ENCODE results near the gene ZNF107. TPM values are rescaled to one million over a fixed set of nuclear protein-coding genes. Genes with fewer than 3 reads are reported as not detected.
"Not testable (repeated sequence)": the region's sequence is repeated elsewhere in the genome, so short reads cannot be mapped to it uniquely, and the experiment has no call there.

The ZNF107 gene
- total and polyA plus RNA-seq, 3 donors from 2014 or later: 2.4 to 9.4 (median 5.6) TPM

DNA sequence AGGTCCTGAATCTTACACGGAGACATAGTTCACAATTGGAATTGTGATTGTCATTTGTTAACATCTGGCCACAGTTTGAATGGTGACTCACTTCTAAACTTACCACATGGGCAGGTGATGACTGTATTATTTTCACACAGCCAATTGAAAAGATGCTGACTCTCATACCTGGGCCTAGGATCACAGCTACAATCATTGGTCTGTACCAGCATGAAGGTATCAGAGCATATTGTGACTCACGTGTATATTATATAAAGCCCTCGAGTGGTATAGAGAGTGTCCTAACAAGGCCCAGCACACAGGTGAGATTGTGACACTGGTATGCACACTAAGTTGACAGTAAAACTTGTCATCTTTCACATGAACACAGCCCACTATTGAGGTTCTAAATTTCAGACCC, 9.4 kb upstream of the ZNF107 start:
- no peak overlapping the region for H3K27ac ChIP-seq
- H3K4me3 ChIP-seq: no peak overlapping the region
- TF ChIP-seq POLR2A (IDR thresholded peaks at IDR 0.05): no peak
- TF ChIP-seq, protein P1, sequence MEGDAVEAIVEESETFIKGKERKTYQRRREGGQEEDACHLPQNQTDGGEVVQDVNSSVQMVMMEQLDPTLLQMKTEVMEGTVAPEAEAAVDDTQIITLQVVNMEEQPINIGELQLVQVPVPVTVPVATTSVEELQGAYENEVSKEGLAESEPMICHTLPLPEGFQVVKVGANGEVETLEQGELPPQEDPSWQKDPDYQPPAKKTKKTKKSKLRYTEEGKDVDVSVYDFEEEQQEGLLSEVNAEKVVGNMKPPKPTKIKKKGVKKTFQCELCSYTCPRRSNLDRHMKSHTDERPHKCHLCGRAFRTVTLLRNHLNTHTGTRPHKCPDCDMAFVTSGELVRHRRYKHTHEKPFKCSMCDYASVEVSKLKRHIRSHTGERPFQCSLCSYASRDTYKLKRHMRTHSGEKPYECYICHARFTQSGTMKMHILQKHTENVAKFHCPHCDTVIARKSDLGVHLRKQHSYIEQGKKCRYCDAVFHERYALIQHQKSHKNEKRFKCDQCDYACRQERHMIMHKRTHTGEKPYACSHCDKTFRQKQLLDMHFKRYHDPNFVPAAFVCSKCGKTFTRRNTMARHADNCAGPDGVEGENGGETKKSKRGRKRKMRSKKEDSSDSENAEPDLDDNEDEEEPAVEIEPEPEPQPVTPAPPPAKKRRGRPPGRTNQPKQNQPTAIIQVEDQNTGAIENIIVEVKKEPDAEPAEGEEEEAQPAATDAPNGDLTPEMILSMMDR (IDR thresholded peaks at IDR 0.05): no peak
- no peaks in the 10 kb centered on the region for H3K27me3 ChIP-seq
- no peaks in the 10 kb centered on the region for H3K9me3 ChIP-seq
- intact Hi-C loops (cut with DNase I; ENCODE audit: low total_unique reads): no loop called here
- no peak for DNase-seq
- 87 to 89% methylated on average over 3 of the region's 3 CpGs for WGBS, 2 donors
- no peaks in the 10 kb centered on the region for H3K4me1 ChIP-seq
- H3K36me3 ChIP-seq (ENCODE audit: low read depth, missing control alignments): no peaks in the 10 kb centered on the region

DNA sequence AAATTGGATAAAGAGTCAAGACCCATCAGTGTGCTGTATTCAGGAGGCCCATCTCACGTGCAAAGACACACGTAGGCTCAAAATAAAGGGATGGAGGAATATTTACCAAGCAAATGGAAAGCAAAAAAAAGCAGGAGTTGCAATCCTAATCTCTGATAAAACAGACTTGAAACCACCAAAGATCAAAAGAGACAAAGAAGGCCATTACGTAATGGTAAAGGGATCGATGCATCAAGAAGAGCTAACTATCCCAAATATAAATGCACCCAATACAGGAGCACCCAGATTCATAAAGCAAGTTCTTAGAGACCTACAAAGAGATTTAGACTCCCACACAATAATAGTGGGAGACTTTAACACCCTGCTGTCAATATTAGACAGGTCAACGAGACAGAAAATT, 3.8 kb upstream of the ZNF107 start:
- H3K27ac ChIP-seq; DNase-seq; H3K4me3 ChIP-seq; intact Hi-C loops (cut with DNase I; ENCODE audit: low total_unique reads); H3K36me3 ChIP-seq (ENCODE audit: low read depth, missing control alignments); H3K9me3 ChIP-seq; H3K4me1 ChIP-seq; H3K27me3 ChIP-seq: not testable (repeated sequence)
- 96 to 99% methylated on average over 5 of the region's 5 CpGs for WGBS, 2 donors

DNA sequence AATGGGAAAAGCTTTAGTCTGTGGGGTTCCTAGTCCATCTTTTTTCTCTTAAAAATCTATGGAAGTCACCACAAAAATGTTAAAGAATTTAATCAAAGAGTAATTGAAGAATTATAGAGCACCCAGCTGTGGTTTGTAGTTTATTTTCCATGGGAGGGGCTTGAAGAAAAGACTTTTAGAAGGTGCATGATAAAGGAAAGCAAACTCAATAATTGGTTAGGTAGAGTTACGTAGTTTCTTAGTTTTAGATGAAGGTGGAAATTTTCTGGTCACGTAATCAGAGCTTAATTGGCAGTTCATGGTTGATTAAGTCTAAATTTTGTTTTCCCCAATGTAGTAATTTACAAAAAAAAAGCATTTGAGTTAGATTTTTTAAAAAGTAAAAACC, 724 bp downstream of the ZNF107 start:
- DNase-seq: no peak
- Histone ChIP-seq H3K4me1 (peaks cover 4% of the 10 kb centered on the region), H3K27ac (peak overlapping the region; percentile 59 to 71), H3K9me3 (no peaks in the 10 kb centered on the region), H3K27me3 (no peaks in the 10 kb centered on the region), H3K4me3 (peak overlapping the region; percentile 58 to 80), H3K36me3 (ENCODE audit: low read depth, missing control alignments) (no peaks in the 10 kb centered on the region)
- 42 to 56% methylated on average over 2 of the region's 2 CpGs for WGBS, 2 donors
- TF ChIP-seq POLR2A (IDR thresholded peaks at IDR 0.05): no peak
- TF ChIP-seq, protein P1 (IDR thresholded peaks at IDR 0.05): no peak
- intact Hi-C loops (cut with DNase I; ENCODE audit: low total_unique reads): no loop called here

DNA sequence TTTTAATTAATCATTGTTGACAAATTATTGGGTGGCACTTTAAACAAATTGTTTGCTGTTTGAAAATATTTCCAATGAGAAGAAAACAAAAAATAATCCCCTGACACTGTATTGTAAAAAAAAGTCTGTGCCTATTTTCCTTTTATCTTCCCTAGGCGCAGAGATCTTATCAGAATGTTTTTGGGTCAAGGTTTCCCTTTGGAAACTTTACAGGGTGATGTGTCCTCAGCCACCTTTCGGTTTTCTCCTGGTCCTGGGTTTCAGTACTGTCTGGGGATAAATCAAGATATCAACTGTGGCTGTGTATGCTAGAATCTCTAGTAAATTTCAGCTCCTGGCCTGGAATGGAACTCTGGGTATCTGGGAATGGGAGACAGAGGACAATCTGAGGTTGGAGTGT, 1.4 kb downstream of the ZNF107 start:
- H3K27me3 ChIP-seq: no peaks in the 10 kb centered on the region
- no peaks in the 10 kb centered on the region for H3K9me3 ChIP-seq
- no peak for DNase-seq
- TF ChIP-seq, protein P1 (IDR thresholded peaks at IDR 0.05): no peak
- no peak for TF ChIP-seq POLR2A (IDR thresholded peaks at IDR 0.05)
- H3K4me1 ChIP-seq: peaks cover 4% of the 10 kb centered on the region
- H3K27ac ChIP-seq: no peak overlapping the region
- intact Hi-C loops (cut with DNase I; ENCODE audit: low total_unique reads): no loop called here
- H3K4me3 ChIP-seq: no peak overlapping the region
- no peaks in the 10 kb centered on the region for H3K36me3 ChIP-seq (ENCODE audit: low read depth, missing control alignments)
- WGBS, 2 donors: 46 to 55% methylated on average over 2 of the region's 2 CpGs

DNA sequence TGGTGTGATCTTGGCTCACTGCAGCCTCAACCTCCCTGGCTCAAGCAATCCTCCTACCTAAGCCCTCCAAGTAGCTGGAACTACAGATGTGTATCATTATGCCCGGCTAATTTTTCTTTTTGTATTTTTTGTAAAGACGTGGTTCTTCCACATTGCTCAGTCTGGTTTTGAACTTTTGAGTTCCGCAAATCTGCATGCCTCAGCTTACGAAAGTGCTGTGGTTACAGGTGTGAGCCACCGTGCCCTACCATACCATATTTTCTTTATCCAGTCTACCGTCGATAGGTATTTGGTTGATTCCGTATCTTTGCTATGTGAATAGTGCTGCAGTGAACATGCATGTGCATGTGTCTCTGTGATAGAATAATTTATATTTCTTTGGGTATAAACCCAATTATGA, 6.5 kb downstream of the ZNF107 start:
- no peak for DNase-seq
- WGBS, 2 donors: 96 to 100% methylated on average over 8 of the region's 8 CpGs
- TF ChIP-seq, protein P1 (IDR thresholded peaks at IDR 0.05): no peak
- TF ChIP-seq POLR2A (IDR thresholded peaks at IDR 0.05): no peak
- H3K4me3 ChIP-seq: no peak overlapping the region
- no peaks in the 10 kb centered on the region for H3K4me1 ChIP-seq
- no peaks in the 10 kb centered on the region for H3K9me3 ChIP-seq
- no peak overlapping the region for H3K27ac ChIP-seq
- H3K27me3 ChIP-seq: no peaks in the 10 kb centered on the region
- no peaks in the 10 kb centered on the region for H3K36me3 ChIP-seq (ENCODE audit: low read depth, missing control alignments)
- intact Hi-C loops (cut with DNase I; ENCODE audit: low total_unique reads): no loop called here

All from testis (tissue), 3 donors.